Gastrocnemius medialis (tissue), 4 donors: ENCODE data around the gene PTGDR.

ENCODE experiments used
- CTCF ChIP-seq, 5 experiments: fragments of 450-650 bp in 3 of 5; fragments of 200-600 bp in 2 of 5; sonication (generic) in 2 of 5; IDR thresholded peaks in 4 of 5; conservative IDR thresholded peaks in 1 of 5; 1 replicate in 4 of 5; 2 replicates in 1 of 5; pipeline ENCODE4 v1.5.1; 2016 to 2019; ENCODE audit warnings: antibody characterized with exemption in 5 of 5, mild to moderate bottlenecking in 3 of 5, moderate library complexity in 3 of 5
- POLR2A ChIP-seq, 2 donors: fragments of 450-650 bp; IDR thresholded peaks; one replicate each; pipeline ENCODE4 v1.6.1; 2017; ENCODE audit warnings: antibody characterized with exemption in 2 of 2, mild to moderate bottlenecking in 2 of 2, moderate library complexity in 2 of 2

GRCh38 chr14:52313903-52314594 is 46.6 kb downstream of the PTGDR start, which contains the start of gene PTGER2:
- TF ChIP-seq CTCF (IDR thresholded peaks at IDR 0.05 in 4 of 5, conservative IDR thresholded peaks at IDR 0.05 in 1 of 5): no peak
- TF ChIP-seq POLR2A (IDR thresholded peaks at IDR 0.05): peak; percentile 30 to 50
